Measurements from ENCODE around the gene ELOVL1.

ELOVL1 gene

GRCh38 chr1:43396059-43396458 lies 28.2 kb upstream of the ELOVL1 start:
- FAIRE-seq = no peak
- TF ChIP-seq TAF1 (IDR thresholded peaks at IDR 0.05; ENCODE audit: borderline replicate concordance, low read depth, low read length) (no peak), POLR2AphosphoS5 (IDR thresholded peaks at IDR 0.05; ENCODE audit: low read depth, low read length) (no peak), POLR2A (IDR thresholded peaks at IDR 0.05; ENCODE audit: low read depth, low read length) (no peak)
- DNase-seq (ENCODE audit: insufficient read length) = no peak

GRCh38 chr1:43395523-43395922 lies 27.7 kb upstream of the ELOVL1 start:
- no peak for TF ChIP-seq TAF1 (IDR thresholded peaks at IDR 0.05; ENCODE audit: borderline replicate concordance, low read depth, low read length)
- no peak for TF ChIP-seq POLR2A (IDR thresholded peaks at IDR 0.05; ENCODE audit: low read depth, low read length)
- no peak for TF ChIP-seq POLR2AphosphoS5 (IDR thresholded peaks at IDR 0.05; ENCODE audit: low read depth, low read length)
- DNase-seq (ENCODE audit: insufficient read length) = no peak
- FAIRE-seq = no peak

DNA sequence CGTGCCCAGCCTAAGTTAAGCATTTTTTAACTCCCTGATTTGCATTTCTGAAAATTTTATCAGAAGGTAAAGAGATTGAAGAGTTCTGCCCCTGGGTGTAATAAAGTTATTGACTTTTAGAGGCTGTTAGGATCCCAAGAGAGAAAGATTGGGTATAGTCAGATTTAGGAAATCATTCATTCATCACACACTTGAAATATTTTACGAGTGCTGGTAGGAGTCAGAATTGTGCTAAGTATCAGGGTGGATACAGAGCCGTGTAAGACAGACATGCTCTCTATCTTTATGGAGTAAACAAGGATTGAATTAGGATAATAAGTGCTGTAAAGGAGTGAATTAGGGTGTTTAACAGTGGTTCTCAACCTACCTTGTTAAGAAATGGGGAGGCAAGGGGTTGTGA lies 24.9 kb upstream of the ELOVL1 start:
- no peak for DNase-seq (ENCODE audit: insufficient read length)
- TF ChIP-seq TAF1 (IDR thresholded peaks at IDR 0.05; ENCODE audit: borderline replicate concordance, low read depth, low read length) = no peak
- no peak for TF ChIP-seq POLR2A (IDR thresholded peaks at IDR 0.05; ENCODE audit: low read depth, low read length)
- TF ChIP-seq POLR2AphosphoS5 (IDR thresholded peaks at IDR 0.05; ENCODE audit: low read depth, low read length) = no peak
- no peak for FAIRE-seq

GRCh38 chr1:43389326-43390313 lies 21.8 kb upstream of the ELOVL1 start, which contains the start of the genes MED8 and SZT2:
MED8 (minus strand) TSS chr1:43389800; CDS start chr1:43389764, 36 bp downstream.
SZT2 (plus strand) TSS chr1:43389899; CDS start chr1:43389969, 70 bp downstream.
- TF ChIP-seq TAF1 (IDR thresholded peaks at IDR 0.05; ENCODE audit: borderline replicate concordance, low read depth, low read length) = peak; percentile 39; the same call in 1 of the 2 replicates
- TF ChIP-seq POLR2A (IDR thresholded peaks at IDR 0.05; ENCODE audit: low read depth, low read length) = peak; percentile 88
- TF ChIP-seq POLR2AphosphoS5 (IDR thresholded peaks at IDR 0.05; ENCODE audit: low read depth, low read length) = peak; percentile 76
- DNase-seq (ENCODE audit: insufficient read length) (peak; percentile 88), FAIRE-seq (peak; percentile 96)

DNA sequence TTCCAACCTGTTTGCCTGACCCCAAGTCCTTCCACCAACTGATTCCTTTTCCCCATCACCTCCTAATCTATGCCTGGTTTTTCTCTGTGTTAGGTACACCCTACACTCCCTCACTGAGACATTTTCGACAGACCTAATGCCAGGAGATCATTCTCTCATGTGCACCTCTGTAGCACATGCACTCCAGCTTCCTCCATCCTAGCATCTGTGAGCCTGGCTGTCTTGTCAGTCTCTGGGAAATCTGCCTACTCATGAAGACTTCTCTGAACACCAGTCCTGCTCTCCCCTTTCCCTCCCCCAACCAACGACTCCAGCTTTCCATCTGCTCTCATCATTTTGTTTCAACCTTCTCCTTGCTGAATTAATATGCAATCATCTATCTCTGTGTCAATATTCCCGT lies 20.8 kb upstream of the ELOVL1 start:
- DNase-seq (ENCODE audit: insufficient read length) = no peak
- no peak for FAIRE-seq
- TF ChIP-seq POLR2AphosphoS5 (IDR thresholded peaks at IDR 0.05; ENCODE audit: low read depth, low read length) (no peak), POLR2A (IDR thresholded peaks at IDR 0.05; ENCODE audit: low read depth, low read length) (no peak), TAF1 (IDR thresholded peaks at IDR 0.05; ENCODE audit: borderline replicate concordance, low read depth, low read length) (no peak)

GRCh38 chr1:43387976-43388599 lies 20.3 kb upstream of the ELOVL1 start:
- FAIRE-seq (peak; percentile 56), DNase-seq (ENCODE audit: insufficient read length) (no peak)
- TF ChIP-seq TAF1 (IDR thresholded peaks at IDR 0.05; ENCODE audit: borderline replicate concordance, low read depth, low read length) (no peak), POLR2A (IDR thresholded peaks at IDR 0.05; ENCODE audit: low read depth, low read length) (no peak), POLR2AphosphoS5 (IDR thresholded peaks at IDR 0.05; ENCODE audit: low read depth, low read length) (no peak)

DNA sequence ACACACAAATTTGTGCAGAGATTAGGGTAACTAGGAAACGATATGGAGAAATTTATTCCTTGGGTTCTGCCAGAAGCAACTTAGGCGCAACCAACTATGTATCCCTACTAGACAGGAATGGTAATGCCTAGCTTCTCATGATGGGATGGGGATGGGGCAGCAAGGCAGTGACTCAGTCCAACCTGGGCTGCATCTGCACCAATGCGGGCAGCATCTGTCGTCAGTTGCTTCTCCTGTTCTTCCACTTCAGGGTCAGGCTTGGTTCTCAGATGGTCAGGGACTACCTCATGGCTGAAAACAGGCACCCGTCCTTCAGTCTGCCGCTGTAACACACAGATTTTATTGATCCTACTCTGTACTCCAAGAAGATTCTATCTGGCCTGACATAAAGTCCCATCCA lies 18.9 kb upstream of the ELOVL1 start:
- DNase-seq (ENCODE audit: insufficient read length) = no peak
- no peak for TF ChIP-seq POLR2AphosphoS5 (IDR thresholded peaks at IDR 0.05; ENCODE audit: low read depth, low read length)
- TF ChIP-seq POLR2A (IDR thresholded peaks at IDR 0.05; ENCODE audit: low read depth, low read length) = no peak
- no peak for TF ChIP-seq TAF1 (IDR thresholded peaks at IDR 0.05; ENCODE audit: borderline replicate concordance, low read depth, low read length)
- FAIRE-seq = no peak

- TF ChIP-seq POLR2AphosphoS5 (IDR thresholded peaks at IDR 0.05; ENCODE audit: low read depth, low read length) (no peak), POLR2A (IDR thresholded peaks at IDR 0.05; ENCODE audit: low read depth, low read length) (no peak), TAF1 (IDR thresholded peaks at IDR 0.05; ENCODE audit: borderline replicate concordance, low read depth, low read length) (no peak)
- no peak for DNase-seq (ENCODE audit: insufficient read length)
- FAIRE-seq = no peak
These were observed 15.6 kb upstream of the ELOVL1 start for GRCh38 chr1:43383449-43383848.

GRCh38 chr1:43382027-43382779 lies 14.4 kb upstream of the ELOVL1 start:
- no peak for FAIRE-seq
- no peak for DNase-seq (ENCODE audit: insufficient read length)
- TF ChIP-seq POLR2A (IDR thresholded peaks at IDR 0.05; ENCODE audit: low read depth, low read length) (no peak), TAF1 (IDR thresholded peaks at IDR 0.05; ENCODE audit: borderline replicate concordance, low read depth, low read length) (no peak), POLR2AphosphoS5 (IDR thresholded peaks at IDR 0.05; ENCODE audit: low read depth, low read length) (no peak)

- TF ChIP-seq TAF1 (IDR thresholded peaks at IDR 0.05; ENCODE audit: borderline replicate concordance, low read depth, low read length) (no peak), POLR2AphosphoS5 (IDR thresholded peaks at IDR 0.05; ENCODE audit: low read depth, low read length) (peak; percentile 26; the same call in 1 of the 2 replicates), POLR2A (IDR thresholded peaks at IDR 0.05; ENCODE audit: low read depth, low read length) (no peak)
- FAIRE-seq = no peak
- DNase-seq (ENCODE audit: insufficient read length) = no peak
These were observed 13.8 kb upstream of the ELOVL1 start for GRCh38 chr1:43381612-43382011.

GRCh38 chr1:43379476-43379875 lies 11.7 kb upstream of the ELOVL1 start:
- FAIRE-seq = no peak
- no peak for DNase-seq (ENCODE audit: insufficient read length)
- TF ChIP-seq TAF1 (IDR thresholded peaks at IDR 0.05; ENCODE audit: borderline replicate concordance, low read depth, low read length) (no peak), POLR2A (IDR thresholded peaks at IDR 0.05; ENCODE audit: low read depth, low read length) (no peak), POLR2AphosphoS5 (IDR thresholded peaks at IDR 0.05; ENCODE audit: low read depth, low read length) (no peak)
